HG02571 (cell line): ENCODE results near the gene FLRT2.

ENCODE experiments used
- ATAC-seq: cut with Tn5 transposase; IDR thresholded peaks from one replicate; pipeline ENCODE4 v1.9.1; 2021; ENCODE audit warnings: mild to moderate bottlenecking, moderate library complexity; ENCODE audit not compliant: unreplicated experiment

The FLRT2 gene, protein sequence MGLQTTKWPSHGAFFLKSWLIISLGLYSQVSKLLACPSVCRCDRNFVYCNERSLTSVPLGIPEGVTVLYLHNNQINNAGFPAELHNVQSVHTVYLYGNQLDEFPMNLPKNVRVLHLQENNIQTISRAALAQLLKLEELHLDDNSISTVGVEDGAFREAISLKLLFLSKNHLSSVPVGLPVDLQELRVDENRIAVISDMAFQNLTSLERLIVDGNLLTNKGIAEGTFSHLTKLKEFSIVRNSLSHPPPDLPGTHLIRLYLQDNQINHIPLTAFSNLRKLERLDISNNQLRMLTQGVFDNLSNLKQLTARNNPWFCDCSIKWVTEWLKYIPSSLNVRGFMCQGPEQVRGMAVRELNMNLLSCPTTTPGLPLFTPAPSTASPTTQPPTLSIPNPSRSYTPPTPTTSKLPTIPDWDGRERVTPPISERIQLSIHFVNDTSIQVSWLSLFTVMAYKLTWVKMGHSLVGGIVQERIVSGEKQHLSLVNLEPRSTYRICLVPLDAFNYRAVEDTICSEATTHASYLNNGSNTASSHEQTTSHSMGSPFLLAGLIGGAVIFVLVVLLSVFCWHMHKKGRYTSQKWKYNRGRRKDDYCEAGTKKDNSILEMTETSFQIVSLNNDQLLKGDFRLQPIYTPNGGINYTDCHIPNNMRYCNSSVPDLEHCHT

GRCh38 chr14:85529803-85530574, at the start of gene FLRT2:
TSS of gene FLRT2 (plus strand) at chr14:85530144. CDS start at chr14:85621515, 91,371 bp downstream.
- ATAC-seq: no peak

DNA sequence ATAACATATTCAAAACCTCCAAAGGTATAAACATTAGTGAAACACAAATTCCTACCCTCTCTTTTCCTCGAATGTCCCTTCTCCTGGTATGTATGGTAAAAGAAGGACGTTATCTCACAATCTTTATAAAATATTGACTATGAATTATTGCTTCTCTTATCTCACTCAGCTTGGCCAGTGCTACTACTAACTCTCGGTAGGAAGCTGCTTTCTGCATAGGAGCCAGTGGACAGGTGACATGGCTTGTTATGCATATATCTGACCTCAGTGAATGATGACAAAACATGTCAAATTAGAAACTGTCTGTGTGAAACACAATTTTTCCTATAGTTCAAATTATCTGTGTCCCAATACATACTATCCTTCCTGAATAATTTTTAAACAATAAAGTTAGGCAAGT, 48.5 kb upstream of the FLRT2 start:
- no peak for ATAC-seq

DNA sequence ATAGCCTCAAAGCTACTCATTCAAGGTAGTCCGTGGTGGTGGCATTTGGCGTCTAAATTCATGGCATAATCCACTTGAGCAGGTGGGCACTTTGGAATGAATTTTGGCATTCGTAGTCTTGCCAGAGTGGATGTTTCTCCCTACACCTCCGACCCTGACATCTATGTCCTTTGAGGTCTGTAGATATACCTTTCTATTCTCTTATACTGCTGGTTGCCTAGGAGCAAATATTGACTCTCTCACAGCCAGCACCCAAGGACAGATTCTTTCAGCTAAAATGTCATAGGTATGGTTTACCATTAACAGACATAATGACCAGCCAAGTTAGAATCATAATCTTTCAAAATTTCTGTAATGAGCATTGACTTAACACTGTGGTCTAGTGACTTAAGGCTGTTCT, 47.4 kb upstream of the FLRT2 start:
- ATAC-seq: no peak

DNA sequence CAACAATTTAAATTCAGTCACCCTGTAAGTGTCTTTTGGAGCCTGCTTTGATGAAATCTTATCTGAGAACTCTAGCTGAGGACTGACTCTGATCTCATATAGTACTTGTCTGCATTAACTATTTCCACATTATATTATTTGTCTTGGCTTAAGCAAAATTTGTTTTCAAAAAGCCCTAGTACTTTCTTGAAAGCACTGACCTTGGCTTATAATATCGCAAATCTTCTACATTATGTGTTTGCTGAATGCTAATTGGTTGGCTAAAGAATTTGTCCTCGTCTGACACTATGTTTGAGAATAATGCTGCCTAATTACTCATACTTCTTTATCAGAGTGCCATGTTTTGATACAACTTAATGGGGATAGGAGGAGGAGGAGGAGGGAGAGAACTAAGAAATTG, 46.9 kb upstream of the FLRT2 start:
- no peak for ATAC-seq

- ATAC-seq: no peak
Measured at GRCh38 chr14:85483652-85484051, 46.3 kb upstream of the FLRT2 start.

GRCh38 chr14:85487215-85487614, 42.7 kb upstream of the FLRT2 start:
- no peak for ATAC-seq

DNA sequence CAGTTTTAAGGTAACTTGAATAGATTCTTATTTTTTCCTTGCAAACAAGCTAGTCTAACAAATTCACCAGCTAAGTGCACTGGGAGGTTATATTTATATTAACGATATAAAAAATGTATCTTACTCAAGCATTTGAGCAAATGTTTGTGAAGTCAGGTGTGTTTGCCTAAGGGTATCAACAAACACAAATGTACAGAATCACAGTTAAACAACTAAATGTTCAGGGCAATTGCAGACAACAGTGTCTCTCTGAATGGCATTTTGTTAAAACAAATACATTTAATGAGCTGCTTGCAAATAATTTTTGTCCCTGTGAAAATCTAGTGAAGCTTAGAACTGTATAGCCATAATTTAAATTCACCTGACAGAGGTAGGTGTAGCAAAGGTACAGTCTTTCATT, 28.2 kb upstream of the FLRT2 start:
- no peak for ATAC-seq

DNA sequence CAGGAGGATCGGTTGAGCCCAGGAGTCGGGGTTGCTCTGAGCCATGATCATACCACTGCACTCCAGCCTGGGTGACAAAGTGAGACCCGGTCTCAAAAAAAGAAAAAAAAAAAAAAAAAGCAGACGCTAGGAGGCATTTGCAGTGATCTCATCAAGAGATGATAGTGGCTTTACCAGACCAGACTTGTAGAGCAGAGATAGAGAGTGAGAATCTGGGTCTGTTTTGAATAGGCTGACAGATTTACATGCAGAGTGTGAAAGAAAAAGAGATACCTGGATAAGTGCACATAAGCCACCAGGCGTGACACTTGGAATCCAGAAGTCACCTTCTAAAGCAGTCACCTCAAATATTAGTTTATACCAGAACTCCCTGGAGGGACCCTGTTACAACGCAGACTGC, 21.1 kb upstream of the FLRT2 start:
- ATAC-seq: no peak

DNA sequence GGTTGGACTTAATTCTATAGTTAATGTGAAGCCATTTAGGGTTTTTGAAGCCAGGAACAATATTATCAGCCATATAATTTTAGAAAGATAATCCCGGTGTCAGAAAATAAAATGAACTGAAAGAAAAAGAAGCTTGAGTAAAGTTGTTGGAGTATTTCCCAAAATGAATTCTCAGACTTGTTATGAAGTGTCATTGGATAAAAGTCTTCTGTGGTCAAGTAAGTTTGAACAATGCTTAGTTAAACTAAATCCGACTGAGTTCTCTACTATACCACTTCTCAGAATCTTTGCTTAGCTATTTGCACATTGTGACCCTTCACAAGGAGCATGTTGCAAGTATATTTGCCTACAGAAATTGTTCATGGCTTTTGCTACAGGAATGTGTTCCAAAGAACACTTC, 17.5 kb upstream of the FLRT2 start:
- ATAC-seq: no peak

GRCh38 chr14:85514487-85514886, 15.5 kb upstream of the FLRT2 start:
- no peak for ATAC-seq

DNA sequence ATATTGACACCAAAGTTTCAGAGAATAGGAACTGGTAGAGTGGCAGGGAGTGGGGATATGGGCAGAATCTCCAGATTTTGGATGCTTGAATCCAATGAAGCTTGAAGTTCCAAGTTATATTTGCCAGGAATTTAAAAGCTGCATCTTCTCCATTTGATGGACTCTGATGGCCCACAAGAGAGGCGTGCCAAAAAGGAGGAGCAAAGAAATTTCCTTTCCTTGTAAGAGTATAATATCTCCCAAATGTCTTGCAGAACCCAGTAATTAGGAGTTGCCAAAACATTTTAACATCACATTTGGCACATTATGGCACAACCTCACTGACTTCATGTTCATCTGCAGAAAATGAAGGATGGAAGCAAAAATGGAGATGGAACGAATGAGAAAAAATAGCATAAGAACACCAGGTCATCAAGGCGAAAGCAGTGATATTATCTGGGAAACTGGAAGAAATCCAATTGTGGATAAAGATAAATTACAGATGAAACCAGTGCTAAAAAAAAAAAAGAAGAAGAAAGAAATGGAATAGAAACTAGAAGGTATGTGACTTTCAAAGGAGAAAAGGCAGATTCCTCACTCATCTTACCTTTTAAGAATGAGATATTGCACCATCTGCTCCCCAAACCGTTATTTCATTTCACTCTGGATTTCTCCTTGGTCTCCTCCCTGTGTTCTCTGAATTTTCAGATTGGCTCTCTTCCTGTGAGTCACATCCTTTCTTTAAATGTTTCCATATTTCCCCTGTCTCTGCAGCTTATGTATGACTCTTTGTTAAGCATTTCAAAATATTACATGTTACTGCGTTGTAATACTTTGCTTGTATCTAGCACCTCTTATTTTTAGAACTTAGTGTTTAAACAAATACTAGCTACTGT, 13.5 kb upstream of the FLRT2 start:
- ATAC-seq: no peak

- ATAC-seq: no peak
Measured at GRCh38 chr14:85517114-85517688, 12.7 kb upstream of the FLRT2 start.

DNA sequence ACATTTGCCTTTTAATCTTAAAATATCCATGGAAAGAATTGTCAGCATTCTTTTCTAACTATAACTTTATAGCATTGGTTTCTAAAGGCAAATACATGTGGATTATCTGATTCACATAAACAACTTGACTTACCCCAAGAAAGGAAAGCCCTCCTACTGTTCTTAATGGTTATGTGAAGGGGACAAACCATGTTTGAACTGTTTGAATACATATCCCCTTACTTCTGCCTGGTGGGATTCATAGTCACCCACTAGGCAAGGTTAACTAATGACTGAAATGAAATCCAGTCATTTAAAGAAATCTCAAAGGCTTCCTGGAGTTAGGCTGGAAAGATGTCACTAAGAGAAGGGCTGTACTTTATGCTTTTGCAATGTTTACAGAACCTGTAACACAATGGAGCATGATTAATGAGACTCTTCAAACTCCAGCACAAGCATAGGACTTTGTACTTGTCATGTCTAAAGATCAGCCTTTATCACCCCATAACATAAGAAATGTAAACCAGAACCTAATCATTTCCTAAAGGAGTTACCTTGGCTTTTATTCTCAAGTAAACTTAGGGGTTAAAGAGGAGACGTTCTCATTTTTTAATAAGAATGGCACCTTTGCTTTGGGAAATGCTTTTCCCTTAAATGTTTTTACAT, 10.2 kb upstream of the FLRT2 start:
- ATAC-seq: no peak

GRCh38 chr14:85520581-85520980, 9.4 kb upstream of the FLRT2 start:
- ATAC-seq: no peak

GRCh38 chr14:85523624-85524023, 6.3 kb upstream of the FLRT2 start:
- no peak for ATAC-seq

DNA sequence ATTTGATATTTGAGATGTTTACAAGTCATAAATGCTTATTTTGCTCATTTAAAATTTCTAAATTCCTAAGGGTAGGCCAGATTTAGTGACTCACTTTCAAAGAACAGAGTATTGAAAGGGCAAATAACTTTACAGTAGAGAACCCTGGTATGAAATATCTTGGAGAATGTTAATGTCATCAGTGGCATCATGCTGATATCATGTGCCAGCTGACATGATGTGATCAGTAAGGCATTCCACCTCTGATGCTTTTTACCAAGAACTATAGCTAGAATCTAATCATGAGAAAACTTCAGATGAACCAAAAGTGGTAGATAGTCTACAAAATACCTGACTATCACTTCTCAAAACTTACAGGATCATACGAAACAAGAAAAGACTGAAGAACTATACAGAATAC, 2.9 kb upstream of the FLRT2 start:
- ATAC-seq: no peak

DNA sequence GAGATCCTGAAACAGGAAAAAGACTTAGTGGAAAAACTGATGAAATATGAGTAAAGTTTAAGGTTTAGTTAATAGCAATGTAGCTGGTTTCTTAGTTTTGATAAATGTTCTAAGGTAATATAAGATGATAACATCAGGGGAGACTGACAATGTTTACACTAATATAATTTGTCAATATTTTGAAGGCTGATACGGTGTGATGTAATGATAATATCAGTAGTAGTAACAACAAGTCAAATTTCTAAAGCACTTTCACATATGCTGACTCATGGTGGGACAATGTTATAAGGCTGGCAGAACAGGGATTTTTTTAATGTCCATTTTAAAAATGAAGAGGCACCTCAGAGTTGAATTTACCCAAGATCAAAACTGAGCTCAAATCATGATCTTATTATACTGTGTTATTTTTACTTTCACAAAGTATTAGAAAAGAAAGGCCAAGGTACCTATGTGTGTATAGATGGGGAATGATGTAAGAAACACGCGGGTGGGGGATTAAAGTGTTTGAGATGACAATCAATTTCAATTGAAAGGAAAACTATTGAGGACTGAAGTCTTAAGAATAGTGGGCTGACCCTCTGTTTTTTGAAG, 2.4 kb upstream of the FLRT2 start:
- no peak for ATAC-seq

- ATAC-seq: no peak
Measured at GRCh38 chr14:85528080-85528896, 1.7 kb upstream of the FLRT2 start.
